Endothelial cell of umbilical vein (primary cell): Measurements from ENCODE around the gene SNX9. TPM values are rescaled to one million over a fixed set of nuclear protein-coding genes. Genes with fewer than 3 reads are reported as not detected.

Experiments
- BruUV-seq: library from RNA; stranded (reverse); fragments of 400-500 nt; replicated peaks from 2 replicates; lab custom pipeline; 2021; lab: Mats Ljungman, UMichigan
- CTCF ChIA-PET: fragments of 300-600, 350-600 bp; sonication (Branson Sonifier 250); formaldehyde crosslinking; loops from one replicate; lab custom pipeline; 2021; ENCODE audit warnings: antibody characterized with exemption, inconsistent platforms; lab: Charles Lee
- POLR2A ChIA-PET: fragments of 300-600, 350-600 bp; sonication (Branson Sonifier 250); formaldehyde crosslinking; loops from one replicate; lab custom pipeline; 2021; ENCODE audit warnings: antibody characterized with exemption, inconsistent platforms; lab: Charles Lee
- DNase-seq: peaks from one replicate; pipeline ENCODE4 v3.0.0-alpha.2; 2011; ENCODE audit warnings: low read depth, low spot score
- FAIRE-seq: peaks from 2 replicates; lab custom pipeline; 2011; peaks lifted over from hg19 to GRCh38; lab: Jason Lieb, UNC
- H2AFZ ChIP-seq: 2 replicates; pipeline ENCODE4 v1.6.0; 2012; ENCODE audit warnings: low read depth, low read length, control low read depth, inconsistent platforms
- H3K27ac ChIP-seq: 2 replicates; pipeline ENCODE4 v1.5.1; 2011; ENCODE audit warnings: low read depth, mild to moderate bottlenecking, control low read depth, low read length, moderate library complexity; ENCODE audit not compliant: insufficient read depth
- H3K27me3 ChIP-seq, 2 experiments: 2 replicates each; pipeline versions ENCODE4 v1.6.0 to v1.6.1; 2011; ENCODE audit warnings: low read length in 2 of 2, mixed read lengths in 1 of 2; ENCODE audit not compliant: control insufficient read depth in 2 of 2, insufficient read depth in 2 of 2
- H3K36me3 ChIP-seq, 2 experiments: 2 replicates in 1 of 2; 3 replicates in 1 of 2; pipeline ENCODE4 v1.5.1; 2011; ENCODE audit warnings: low read length in 2 of 2, mild to moderate bottlenecking in 1 of 2, moderate library complexity in 1 of 2; ENCODE audit not compliant: control insufficient read depth in 2 of 2, insufficient read depth in 2 of 2; ENCODE audit errors: extremely low read depth in 1 of 2
- H3K4me1 ChIP-seq: 3 replicates; pipeline ENCODE4 v1.5.1; 2011; ENCODE audit warnings: mild to moderate bottlenecking, low read length; ENCODE audit not compliant: control insufficient read depth, insufficient read depth; ENCODE audit errors: extremely low read depth
- H3K4me2 ChIP-seq: 2 replicates; pipeline ENCODE4 v1.6.1; 2011; ENCODE audit warnings: low read length, control low read depth, mixed read lengths; ENCODE audit not compliant: insufficient read depth
- H3K4me3 ChIP-seq, 3 experiments: fragments of 200-600 bp in 1 of 3; sonication (generic), shearing (Covaris generic) in 1 of 3; replicated peaks in 1 of 3; 2 replicates each; pipeline ENCODE4 v1.5.1; 2011 to 2016; ENCODE audit warnings: control low read depth in 3 of 3, low read length in 3 of 3, mild to moderate bottlenecking in 2 of 3, inconsistent platforms in 1 of 3, low read depth in 1 of 3, moderate library complexity in 1 of 3; ENCODE audit not compliant: insufficient read depth in 1 of 3
- H3K79me2 ChIP-seq: 2 replicates; pipeline ENCODE4 v1.6.0; 2012; ENCODE audit warnings: low read length, inconsistent platforms; ENCODE audit not compliant: control insufficient read depth, insufficient read depth
- H3K9ac ChIP-seq: replicated peaks from 2 replicates; pipeline ENCODE3; 2011; ENCODE audit warnings: low read length, control low read depth; ENCODE audit not compliant: insufficient read depth; ENCODE audit errors: extremely low read depth
- H3K9me1 ChIP-seq: replicated peaks from 3 replicates; pipeline ENCODE4 v1.6.0; 2011; ENCODE audit warnings: mild to moderate bottlenecking, low read length; ENCODE audit not compliant: control insufficient read depth, insufficient read depth; ENCODE audit errors: extremely low read depth
- H3K9me3 ChIP-seq: replicated peaks from 2 replicates; pipeline ENCODE4 v1.5.1; 2012; ENCODE audit warnings: low read length, inconsistent platforms; ENCODE audit not compliant: control insufficient read depth, insufficient read depth
- H4K20me1 ChIP-seq: replicated peaks from 2 replicates; pipeline ENCODE3; 2011; ENCODE audit warnings: mild to moderate bottlenecking, low read length; ENCODE audit not compliant: control insufficient read depth, insufficient read depth; ENCODE audit errors: extremely low read depth
- EZH2 ChIP-seq: IDR thresholded peaks from 2 replicates; pipeline ENCODE4 v1.6.1; 2012; ENCODE audit warnings: borderline replicate concordance, low read depth, mild to moderate bottlenecking, moderate library complexity, low read length, inconsistent platforms; ENCODE audit not compliant: severe bottlenecking
- FOS ChIP-seq: IDR thresholded peaks from 2 replicates; pipeline ENCODE4 v1.6.1; 2011; ENCODE audit warnings: mild to moderate bottlenecking, low read length, moderate library complexity, borderline replicate concordance; ENCODE audit not compliant: insufficient read depth
- GATA2 ChIP-seq: IDR thresholded peaks from 2 replicates; pipeline ENCODE4 v1.7.0; 2011; ENCODE audit warnings: low read depth, mild to moderate bottlenecking, moderate library complexity, mixed read lengths, low read length; ENCODE audit not compliant: insufficient read length, insufficient read depth
- JUN ChIP-seq: IDR thresholded peaks from 2 replicates; pipeline ENCODE4 v1.6.1; 2011; ENCODE audit warnings: borderline replicate concordance, low read depth; ENCODE audit not compliant: insufficient read length, insufficient read depth
- MAX ChIP-seq: IDR thresholded peaks from 2 replicates; pipeline ENCODE4 v1.6.1; 2011; ENCODE audit not compliant: insufficient read depth, insufficient read length
- MYC ChIP-seq: IDR thresholded peaks from one replicate; pipeline ENCODE4 v1.6.1; 2011; ENCODE audit warnings: mild to moderate bottlenecking, low read depth, low read length
- POLR2A ChIP-seq: IDR thresholded peaks from 2 replicates; pipeline ENCODE4 v1.6.1; 2012; ENCODE audit warnings: low read depth, mild to moderate bottlenecking, control low read depth, low read length
- POLR2AphosphoS5 ChIP-seq: IDR thresholded peaks from 2 replicates; pipeline ENCODE4 v1.6.1; 2012; ENCODE audit warnings: low read depth, mild to moderate bottlenecking, control low read depth, low read length, moderate library complexity; ENCODE audit not compliant: insufficient read depth
- dilution Hi-C: fragments of 300-500 bp; cut with MboI; formaldehyde crosslinking; loops from one replicate; pipeline ENCODE4 v1.15.0; 2019; ENCODE audit warnings: low sequenced_read_pairs; ENCODE audit not compliant: extremely low pct_ligation_motif_present
- intact Hi-C: fragments of 100-400 bp; cut with micrococcal nuclease; formaldehyde crosslinking; loops from one replicate; pipeline ENCODE4 v1.10.0; 2022
- polyA plus RNA-seq, 4 experiments: library from polyadenylated mRNA; depleted of rRNA in 3 of 4; stranded (reverse) in 3 of 4; unstranded in 1 of 4; fragments of >200 nt; gene quantifications; 2 replicates each; pipeline versions ENCODE4 v1.2.1 to v1.2.3, GENCODE V29; 2011 to 2012; ENCODE audit warnings: missing spikeins in 1 of 4
- total RNA-seq: library from RNA; stranded (reverse); gene quantifications from 2 replicates; pipeline ENCODE4 v1.2.3, GENCODE V29; 2021
- TF ChIP-seq, protein P1 (sequence below), 2 donors: IDR thresholded peaks; 1 replicate in 1 of 2; 2 replicates in 1 of 2; pipeline ENCODE4 v1.5.1; 2011; ENCODE audit warnings: low read length in 2 of 2, mild to moderate bottlenecking in 2 of 2, moderate library complexity in 2 of 2, control low read depth in 1 of 2, inconsistent platforms in 1 of 2, low read depth in 1 of 2; ENCODE audit not compliant: insufficient read depth in 1 of 2; ENCODE audit errors: extremely low read depth in 1 of 2

SNX9 gene
- total and polyA plus RNA-seq, 2 donors (not counting 3 experiments of a cell fraction or from before 2014, with no cell fraction given) = 27.5 to 54.5 TPM

GRCh38 chr6:157925771-157926170 is 102.7 kb downstream of the SNX9 start:
- Histone ChIP-seq H3K4me3 (no peak overlapping the region), H3K9ac (no peak overlapping the region), H3K4me2 (no peak overlapping the region), H3K4me1 (peaks cover 5% of the 10 kb centered on the region), H3K9me1 (no peaks in the 10 kb centered on the region), H3K36me3 (peaks cover 16 to 25% of the 10 kb centered on the region in 2 experiments), H4K20me1 (no peaks in the 10 kb centered on the region), H2AFZ (no peak overlapping the region), H3K27me3 (no peaks in the 10 kb centered on the region), H3K79me2 (no peaks in the 10 kb centered on the region), H3K27ac (no peak overlapping the region), H3K9me3 (no peaks in the 10 kb centered on the region)
- CTCF ChIA-PET = no interaction called here
- no peak for TF ChIP-seq MAX
- no peak for TF ChIP-seq POLR2AphosphoS5
- no peak for TF ChIP-seq JUN
- TF ChIP-seq FOS = no peak
- no peak for TF ChIP-seq GATA2
- TF ChIP-seq MYC = no peak
- TF ChIP-seq EZH2 = no peak
- no peak for TF ChIP-seq POLR2A
- TF ChIP-seq, protein P1, sequence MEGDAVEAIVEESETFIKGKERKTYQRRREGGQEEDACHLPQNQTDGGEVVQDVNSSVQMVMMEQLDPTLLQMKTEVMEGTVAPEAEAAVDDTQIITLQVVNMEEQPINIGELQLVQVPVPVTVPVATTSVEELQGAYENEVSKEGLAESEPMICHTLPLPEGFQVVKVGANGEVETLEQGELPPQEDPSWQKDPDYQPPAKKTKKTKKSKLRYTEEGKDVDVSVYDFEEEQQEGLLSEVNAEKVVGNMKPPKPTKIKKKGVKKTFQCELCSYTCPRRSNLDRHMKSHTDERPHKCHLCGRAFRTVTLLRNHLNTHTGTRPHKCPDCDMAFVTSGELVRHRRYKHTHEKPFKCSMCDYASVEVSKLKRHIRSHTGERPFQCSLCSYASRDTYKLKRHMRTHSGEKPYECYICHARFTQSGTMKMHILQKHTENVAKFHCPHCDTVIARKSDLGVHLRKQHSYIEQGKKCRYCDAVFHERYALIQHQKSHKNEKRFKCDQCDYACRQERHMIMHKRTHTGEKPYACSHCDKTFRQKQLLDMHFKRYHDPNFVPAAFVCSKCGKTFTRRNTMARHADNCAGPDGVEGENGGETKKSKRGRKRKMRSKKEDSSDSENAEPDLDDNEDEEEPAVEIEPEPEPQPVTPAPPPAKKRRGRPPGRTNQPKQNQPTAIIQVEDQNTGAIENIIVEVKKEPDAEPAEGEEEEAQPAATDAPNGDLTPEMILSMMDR (IDR thresholded peaks at IDR 0.05; ENCODE audit: extremely low read depth in 1 of 2, insufficient read depth in 1 of 2, low read depth in 1 of 2, low read length in 2 of 2) = no peak
- BruUV-seq = no TSS peak
- no peak for FAIRE-seq
- intact Hi-C loops = no loop called here
- dilution Hi-C loops = no loop called here
- no peak for DNase-seq
- POLR2A ChIA-PET = no interaction called here
